ENCODE results near the gene SHC4.

SHC4 gene

DNA sequence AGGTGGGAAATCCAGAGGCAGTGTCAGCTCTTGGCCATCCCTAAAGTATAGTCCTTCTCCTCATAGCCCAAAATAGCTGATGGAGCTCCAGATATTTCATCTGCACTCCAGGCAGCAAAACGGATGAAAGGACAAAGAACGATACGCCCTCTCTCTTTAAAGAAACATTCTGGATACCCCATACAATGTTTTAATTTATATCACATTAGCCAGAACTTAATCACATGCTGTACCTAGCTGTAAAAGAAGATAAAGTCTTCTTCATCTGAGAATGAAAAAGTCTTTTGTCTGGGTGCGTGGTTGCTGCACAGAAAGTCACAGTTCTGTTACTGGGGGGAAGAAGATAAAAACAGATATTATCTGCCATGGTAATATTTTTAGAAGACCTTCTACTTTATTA is 4.3 kb upstream of the SHC4 start:
- DNase-seq (ENCODE audit: low read depth in 2 of 2): no peak
- no peak for TF ChIP-seq CTCF (IDR thresholded peaks at IDR 0.05; ENCODE audit: low read depth, low read length)
- H3K4me3 ChIP-seq (replicated peaks in 1 of 2; ENCODE audit: low read depth in 2 of 2, low read length in 2 of 2): no peak overlapping the region

- DNase-seq (ENCODE audit: low read depth in 2 of 2): no peak
- no peak for TF ChIP-seq CTCF (IDR thresholded peaks at IDR 0.05; ENCODE audit: low read depth, low read length)
- H3K4me3 ChIP-seq (replicated peaks in 1 of 2; ENCODE audit: low read depth in 2 of 2, low read length in 2 of 2): no peak overlapping the region
Measured at GRCh38 chr15:48967336-48967735, 3.6 kb upstream of the SHC4 start.

GRCh38 chr15:48966595-48967301 is 3.0 kb upstream of the SHC4 start:
- no peak for TF ChIP-seq CTCF (IDR thresholded peaks at IDR 0.05; ENCODE audit: low read depth, low read length)
- no peak overlapping the region for H3K4me3 ChIP-seq (replicated peaks in 1 of 2; ENCODE audit: low read depth in 2 of 2, low read length in 2 of 2)
- DNase-seq (ENCODE audit: low read depth in 2 of 2): peak in 1 of 2 donors; percentile 57

DNA sequence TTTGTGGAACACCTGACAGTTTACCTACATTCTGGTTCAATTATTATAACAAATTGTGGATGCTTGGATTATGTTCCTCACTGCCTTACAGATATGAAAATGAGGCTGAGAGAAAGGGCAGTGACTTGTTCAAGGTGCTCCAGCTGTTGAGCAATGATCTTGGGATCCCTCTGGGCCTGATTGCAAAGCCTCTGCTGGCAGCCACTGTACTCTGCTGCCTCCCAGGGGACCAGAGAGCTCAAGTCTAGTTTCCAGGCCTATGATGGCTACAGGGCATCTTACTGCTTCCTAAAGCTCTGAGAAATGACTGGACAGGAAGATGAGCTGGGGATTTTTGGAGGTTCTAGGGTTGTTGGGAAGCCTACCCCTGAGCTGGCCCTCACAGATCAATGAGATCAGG is 2.3 kb upstream of the SHC4 start:
- no peak overlapping the region for H3K4me3 ChIP-seq (replicated peaks in 1 of 2; ENCODE audit: low read depth in 2 of 2, low read length in 2 of 2)
- TF ChIP-seq CTCF (IDR thresholded peaks at IDR 0.05; ENCODE audit: low read depth, low read length): peak; percentile 19
- peak; percentile 70 to 88 for DNase-seq (ENCODE audit: low read depth in 2 of 2)

DNA sequence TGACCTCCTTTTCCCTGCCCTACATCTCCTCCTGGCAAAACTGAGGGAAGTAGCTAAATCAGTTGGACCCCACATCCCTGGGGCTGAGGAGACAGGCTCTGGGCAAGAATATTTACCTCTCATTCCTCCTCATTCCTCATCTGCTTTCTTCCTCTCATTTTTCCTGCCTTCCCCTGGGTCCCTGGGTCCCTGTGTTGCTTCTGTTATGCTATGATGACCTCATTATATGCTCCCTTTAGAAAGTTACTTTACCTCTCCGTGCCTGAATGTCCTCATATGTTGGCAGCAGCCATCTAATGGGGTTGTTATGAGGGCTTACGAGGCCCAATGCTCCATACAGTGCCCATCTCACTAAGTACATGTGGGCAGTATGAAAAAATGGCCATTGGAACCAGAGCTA is 1.2 kb upstream of the SHC4 start:
- TF ChIP-seq CTCF (IDR thresholded peaks at IDR 0.05; ENCODE audit: low read depth, low read length): no peak
- no peak for DNase-seq (ENCODE audit: low read depth in 2 of 2)
- no peak overlapping the region for H3K4me3 ChIP-seq (replicated peaks in 1 of 2; ENCODE audit: low read depth in 2 of 2, low read length in 2 of 2)

GRCh38 chr15:48962662-48963523 is 826 bp downstream of the SHC4 start:
- no peak for TF ChIP-seq CTCF (IDR thresholded peaks at IDR 0.05; ENCODE audit: low read depth, low read length)
- peak; percentile 36 to 56 for DNase-seq (ENCODE audit: low read depth in 2 of 2)
- peak overlapping the region; percentile 61 to 63 for H3K4me3 ChIP-seq (replicated peaks in 1 of 2; ENCODE audit: low read depth in 2 of 2, low read length in 2 of 2)

Measured in cardiac fibroblast (primary cell).